ENCODE data around the gene SETMAR. TPM values are rescaled to one million over a fixed set of nuclear protein-coding genes. Genes with fewer than 3 reads are reported as not detected.

SETMAR gene
- total RNA-seq, 2 experiments from 2014 or later = 11.6 to 12.6 TPM

GRCh38 chr3:4336850-4337546 lies 33.8 kb downstream of the SETMAR start:
- Mint-ChIP-seq H3K27me3 (ENCODE audit: low read depth) (no peaks in the 10 kb centered on the region), H3K4me1 (ENCODE audit: low read depth) (peaks cover 4% of the 10 kb centered on the region), H3K4me3 (no peak overlapping the region), H3K27ac (no peak overlapping the region), H3K9me3 (no peaks in the 10 kb centered on the region), H3K36me3 (ENCODE audit: low read depth) (no peaks in the 10 kb centered on the region)
- no peak for DNase-seq
- intact Hi-C loops (cut with micrococcal nuclease) = no loop called here
- CTCF ChIA-PET = no interaction called here

GRCh38 chr3:4338751-4339150 lies 35.6 kb downstream of the SETMAR start:
- H3K4me1 Mint-ChIP-seq (ENCODE audit: low read depth) = peaks cover 4% of the 10 kb centered on the region
- no peak for DNase-seq
- CTCF ChIA-PET = interaction anchor here (4.4 kb wide), 1 partner anchor 12 kb away, joined by 21 read pairs; no protein-coding TSS in a partner anchor
- no peaks in the 10 kb centered on the region for H3K9me3 Mint-ChIP-seq
- intact Hi-C loops (cut with micrococcal nuclease) = no loop called here
- no peak overlapping the region for H3K27ac Mint-ChIP-seq
- no peaks in the 10 kb centered on the region for H3K27me3 Mint-ChIP-seq (ENCODE audit: low read depth)
- H3K36me3 Mint-ChIP-seq (ENCODE audit: low read depth) = no peaks in the 10 kb centered on the region
- H3K4me3 Mint-ChIP-seq = no peak overlapping the region

- CTCF ChIA-PET = interaction anchor here (1.0 to 4.4 kb wide), 2 partner anchors 11 to 294 kb away, joined by 3 to 21 read pairs; no protein-coding TSS in a partner anchor
- intact Hi-C loops (cut with micrococcal nuclease) = no loop called here
- H3K4me1 Mint-ChIP-seq (ENCODE audit: low read depth) = peaks cover 4% of the 10 kb centered on the region
Measured at GRCh38 chr3:4340077-4340410, 36.9 kb downstream of the SETMAR start.

GRCh38 chr3:4340411-4341335 lies 37.5 kb downstream of the SETMAR start:
- CTCF ChIA-PET = interaction anchor here (0.6 to 4.4 kb wide), 4 partner anchors 10 to 293 kb away, joined by 3 to 21 read pairs (median 4); no protein-coding TSS in a partner anchor
- Mint-ChIP-seq H3K9me3 (no peaks in the 10 kb centered on the region), H3K4me1 (ENCODE audit: low read depth) (peaks cover 4% of the 10 kb centered on the region), H3K27ac (no peak overlapping the region), H3K27me3 (ENCODE audit: low read depth) (no peaks in the 10 kb centered on the region), H3K4me3 (no peak overlapping the region), H3K36me3 (ENCODE audit: low read depth) (no peaks in the 10 kb centered on the region)
- intact Hi-C loops (cut with micrococcal nuclease) = no loop called here
- no peak for DNase-seq

More at GRCh38 chr3:4340077-4340410, 36.9 kb downstream of the SETMAR start:
- H3K27ac Mint-ChIP-seq = no peak overlapping the region
- no peaks in the 10 kb centered on the region for H3K36me3 Mint-ChIP-seq (ENCODE audit: low read depth)
- no peak for DNase-seq
- H3K9me3 Mint-ChIP-seq = no peaks in the 10 kb centered on the region
- H3K27me3 Mint-ChIP-seq (ENCODE audit: low read depth) = no peaks in the 10 kb centered on the region
- no peak overlapping the region for H3K4me3 Mint-ChIP-seq

- Mint-ChIP-seq H3K27ac (no peak overlapping the region), H3K4me1 (ENCODE audit: low read depth) (peaks cover 4% of the 10 kb centered on the region), H3K27me3 (ENCODE audit: low read depth) (no peaks in the 10 kb centered on the region), H3K36me3 (ENCODE audit: low read depth) (no peaks in the 10 kb centered on the region), H3K4me3 (no peak overlapping the region), H3K9me3 (no peaks in the 10 kb centered on the region)
- intact Hi-C loops (cut with micrococcal nuclease) = no loop called here
- DNase-seq = no peak
- CTCF ChIA-PET = interaction anchor here (0.6 to 4.4 kb wide), 3 partner anchors 9 to 148 kb away, joined by 4 to 21 read pairs (median 5); no protein-coding TSS in a partner anchor
Measured at GRCh38 chr3:4341336-4341675, 38.1 kb downstream of the SETMAR start.

- intact Hi-C loops (cut with micrococcal nuclease) = no loop called here
- CTCF ChIA-PET = interaction anchor here (0.7 to 1.8 kb wide), 4 partner anchors 8 to 290 kb away, joined by 3 to 9 read pairs (median 3); no protein-coding TSS in a partner anchor
- Mint-ChIP-seq H3K4me3 (no peak overlapping the region), H3K9me3 (no peaks in the 10 kb centered on the region), H3K27me3 (ENCODE audit: low read depth) (no peaks in the 10 kb centered on the region), H3K27ac (no peak overlapping the region), H3K4me1 (ENCODE audit: low read depth) (peaks cover 4% of the 10 kb centered on the region), H3K36me3 (ENCODE audit: low read depth) (no peaks in the 10 kb centered on the region)
- DNase-seq = no peak
Measured at GRCh38 chr3:4343258-4343657, 40.1 kb downstream of the SETMAR start.

- Mint-ChIP-seq H3K27me3 (ENCODE audit: low read depth) (no peaks in the 10 kb centered on the region), H3K4me1 (ENCODE audit: low read depth) (peaks cover 17% of the 10 kb centered on the region), H3K27ac (peak overlapping the region; percentile 54), H3K9me3 (no peaks in the 10 kb centered on the region), H3K36me3 (ENCODE audit: low read depth) (no peaks in the 10 kb centered on the region), H3K4me3 (peak overlapping the region; percentile 42)
- intact Hi-C loops (cut with micrococcal nuclease) = loop anchor here (1.0 to 2.0 kb wide), 15 partner anchors 37 to 772 kb away; partner anchors contain the start of genes ARL8B, ITPR1, SETMAR and SUMF1
- CTCF ChIA-PET = interaction anchor here (0.6 to 4.2 kb wide), 63 partner anchors 8 to 728 kb away, joined by 3 to 66 read pairs (median 4); partner anchors contain the start of genes ITPR1 and SUMF1
- DNase-seq = peak; percentile 59
Measured at GRCh38 chr3:4350789-4351163, 47.6 kb downstream of the SETMAR start.

- DNase-seq = peak; percentile 50
- Mint-ChIP-seq H3K27me3 (ENCODE audit: low read depth) (no peaks in the 10 kb centered on the region), H3K36me3 (ENCODE audit: low read depth) (no peaks in the 10 kb centered on the region), H3K9me3 (no peaks in the 10 kb centered on the region), H3K4me3 (peak overlapping the region; percentile 69), H3K4me1 (ENCODE audit: low read depth) (peaks cover 17% of the 10 kb centered on the region), H3K27ac (peak overlapping the region; percentile 80)
- CTCF ChIA-PET = interaction anchor here (0.6 to 4.2 kb wide), 59 partner anchors 8 to 728 kb away, joined by 3 to 66 read pairs (median 4); partner anchors contain the start of genes ITPR1 and SUMF1
- intact Hi-C loops (cut with micrococcal nuclease) = loop anchor here (1.0 to 2.0 kb wide), 15 partner anchors 36 to 771 kb away; partner anchors contain the start of genes ARL8B, ITPR1, SETMAR and SUMF1
Measured at GRCh38 chr3:4351164-4351855, 48.1 kb downstream of the SETMAR start.

GRCh38 chr3:4351872-4352271 lies 48.7 kb downstream of the SETMAR start:
- H3K36me3 Mint-ChIP-seq (ENCODE audit: low read depth) = no peaks in the 10 kb centered on the region
- no peaks in the 10 kb centered on the region for H3K27me3 Mint-ChIP-seq (ENCODE audit: low read depth)
- no peaks in the 10 kb centered on the region for H3K9me3 Mint-ChIP-seq
- intact Hi-C loops (cut with micrococcal nuclease) = loop anchor here (1.0 to 2.0 kb wide), 15 partner anchors 35 to 771 kb away; partner anchors contain the start of genes ARL8B, ITPR1, SETMAR and SUMF1
- peak overlapping the region; percentile 69 for H3K4me3 Mint-ChIP-seq
- H3K27ac Mint-ChIP-seq = no peak overlapping the region
- peaks cover 17% of the 10 kb centered on the region for H3K4me1 Mint-ChIP-seq (ENCODE audit: low read depth)
- CTCF ChIA-PET = interaction anchor here (0.7 to 4.2 kb wide), 13 partner anchors 53 to 320 kb away, joined by 3 to 66 read pairs (median 6); partner anchors contain the start of genes ITPR1 and SUMF1
- no peak for DNase-seq

GRCh38 chr3:4355401-4356219 lies 52.4 kb downstream of the SETMAR start:
- Mint-ChIP-seq H3K36me3 (ENCODE audit: low read depth) (no peaks in the 10 kb centered on the region), H3K9me3 (no peaks in the 10 kb centered on the region), H3K27me3 (ENCODE audit: low read depth) (no peaks in the 10 kb centered on the region), H3K4me1 (ENCODE audit: low read depth) (peaks cover 16% of the 10 kb centered on the region), H3K27ac (no peak overlapping the region), H3K4me3 (no peak overlapping the region)
- intact Hi-C loops (cut with micrococcal nuclease) = no loop called here
- CTCF ChIA-PET = interaction anchor here (1.3 kb wide), 1 partner anchor 277 kb away, joined by 3 read pairs; no protein-coding TSS in a partner anchor
- no peak for DNase-seq

GRCh38 chr3:4356220-4356540 lies 53.0 kb downstream of the SETMAR start:
- Mint-ChIP-seq H3K9me3 (no peaks in the 10 kb centered on the region), H3K36me3 (ENCODE audit: low read depth) (no peaks in the 10 kb centered on the region), H3K4me3 (no peak overlapping the region), H3K27ac (no peak overlapping the region), H3K4me1 (ENCODE audit: low read depth) (peaks cover 12% of the 10 kb centered on the region), H3K27me3 (ENCODE audit: low read depth) (no peaks in the 10 kb centered on the region)
- intact Hi-C loops (cut with micrococcal nuclease) = no loop called here
- no peak for DNase-seq
- CTCF ChIA-PET = no interaction called here
